ENCODE results near the gene PRXL2B.
A peak's percentile ranks its signal among the peaks of the same experiment; 100 is the strongest.
"Not testable (repeated sequence)": the region's sequence is repeated elsewhere in the genome, so short reads cannot be mapped to it uniquely, and the experiment has no call there.

PRXL2B gene

DNA sequence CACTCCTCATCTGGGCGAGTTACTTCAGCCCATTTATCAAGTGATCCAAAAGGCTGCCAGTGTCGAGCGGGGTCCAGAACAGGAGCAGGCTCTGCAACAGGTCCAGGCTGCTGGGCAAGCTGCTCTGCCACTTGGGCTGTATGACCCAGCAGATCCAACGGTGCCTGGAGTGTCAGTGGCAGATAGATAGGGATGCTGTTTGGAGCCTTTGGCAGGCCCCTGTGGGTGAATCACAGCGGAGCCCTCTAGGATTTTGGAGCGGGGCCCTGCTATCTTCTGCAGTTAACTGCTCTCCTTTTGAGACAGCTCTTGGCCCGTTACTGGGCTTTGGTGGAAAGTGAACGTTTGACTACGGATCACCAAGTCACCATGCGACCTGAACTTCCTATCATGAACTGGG is 38.7 kb downstream of the PRXL2B start:
- no peak for DNase-seq

DNA sequence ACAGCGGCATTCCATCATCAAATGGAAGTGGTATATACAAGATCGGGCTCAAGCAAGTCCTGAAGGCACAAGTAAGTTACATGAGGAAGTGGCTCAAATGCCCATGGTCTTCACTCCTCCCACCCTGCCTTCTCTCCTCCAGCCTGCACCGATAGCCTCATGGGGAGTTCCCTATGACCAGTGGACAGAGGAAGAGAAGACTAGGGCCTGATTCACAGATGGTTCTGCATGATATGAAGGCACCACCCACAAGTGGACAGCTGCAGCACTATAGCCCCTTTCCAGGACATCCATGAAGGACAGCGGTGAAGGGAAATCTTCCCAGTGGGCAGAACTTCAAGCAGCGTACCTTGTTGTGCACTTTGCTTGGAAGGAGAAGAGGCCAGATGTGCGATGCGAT is 39.2 kb downstream of the PRXL2B start:
- not testable (repeated sequence) for DNase-seq

DNA sequence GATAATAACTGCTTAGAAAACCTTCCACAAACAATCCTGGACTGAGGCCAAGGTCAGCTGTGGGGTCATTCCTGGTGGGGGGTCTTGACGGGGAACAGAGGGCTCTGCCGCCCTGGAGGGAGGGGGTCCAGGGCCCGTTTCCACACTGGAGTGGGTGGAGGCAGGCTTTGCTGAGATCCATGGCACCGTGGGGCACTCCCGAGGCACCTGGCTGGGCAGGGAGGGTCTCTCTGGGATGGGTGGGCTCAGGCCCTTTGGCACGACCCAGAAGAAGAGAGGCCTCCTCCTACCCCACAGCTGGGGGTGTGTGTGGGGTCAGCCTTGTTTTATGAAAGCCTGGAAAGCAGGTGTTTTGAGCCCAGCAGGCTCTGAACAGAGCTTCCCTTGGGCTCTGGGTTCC is 41.2 kb downstream of the PRXL2B start:
- no peak for DNase-seq

DNA sequence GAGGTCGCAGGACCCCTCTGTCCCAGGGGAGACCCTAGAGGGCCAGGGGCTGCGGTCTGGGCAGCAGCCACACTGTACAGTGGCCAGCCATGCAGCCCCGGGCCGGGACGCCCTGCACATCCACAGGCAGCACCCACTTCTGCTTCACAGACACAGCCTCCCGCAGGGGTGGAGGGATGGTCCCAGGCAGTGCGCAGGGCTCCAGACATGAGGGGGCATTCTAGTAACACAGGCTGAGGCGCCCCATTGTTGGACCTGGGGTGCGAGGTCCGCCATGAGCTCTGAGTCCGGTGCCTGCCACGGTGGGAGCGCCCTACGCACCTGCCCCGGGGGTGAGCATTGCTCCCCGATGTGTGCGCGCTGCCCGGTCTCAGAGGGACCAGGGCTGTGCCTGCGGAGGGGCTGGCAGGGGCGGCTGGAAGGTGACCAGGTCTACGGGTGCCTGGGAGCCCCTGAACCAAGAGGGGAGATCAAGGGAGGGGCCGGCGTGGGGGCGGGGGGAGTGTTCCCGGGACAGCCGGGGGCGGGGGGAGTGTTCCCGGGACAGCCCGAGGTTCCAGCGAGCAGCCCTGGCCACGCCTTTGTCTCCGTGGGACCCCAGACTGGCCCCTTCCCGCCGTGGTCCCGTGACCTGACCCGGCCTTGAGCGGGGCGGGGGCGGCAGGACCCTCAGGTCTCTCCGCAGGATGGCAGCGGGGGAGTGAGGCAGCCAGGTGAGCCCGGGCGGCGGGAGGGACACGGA is 41.8 kb downstream of the PRXL2B start:
- DNase-seq, result no peak

DNA sequence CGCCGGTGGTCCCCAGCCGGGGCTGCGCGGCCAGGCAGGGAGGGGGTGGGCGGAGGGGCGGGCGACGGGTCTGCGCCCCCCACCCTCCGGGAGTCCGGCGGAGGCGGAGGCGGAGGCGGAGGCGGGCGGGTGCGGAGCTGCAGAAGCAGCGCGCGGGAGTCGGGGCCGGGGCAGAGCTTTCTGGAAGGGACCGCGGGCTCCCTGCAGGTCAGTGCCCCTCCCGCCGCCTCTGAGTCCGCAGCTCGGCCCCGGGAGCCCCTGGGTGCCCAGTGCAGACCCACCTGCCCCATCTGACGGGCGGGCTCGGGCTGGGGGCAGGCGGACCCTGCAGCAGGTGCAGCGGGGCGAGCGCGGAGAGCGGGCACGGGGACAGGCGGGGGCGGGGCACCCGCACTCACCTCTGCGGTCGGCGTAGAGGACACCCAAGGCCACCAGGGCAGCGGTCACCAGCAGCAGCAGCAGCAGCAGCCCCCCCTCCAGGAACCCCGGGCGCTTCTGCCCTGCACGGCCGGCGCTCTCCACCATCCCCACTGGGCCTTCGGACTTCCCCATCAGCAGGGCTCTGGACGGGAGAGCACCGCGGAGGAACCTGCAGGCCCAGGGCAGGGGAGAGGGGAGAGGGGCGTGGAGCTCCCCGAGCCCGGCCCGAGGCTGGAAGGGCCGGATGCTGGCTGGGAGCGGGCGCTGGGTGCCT is 42.5 kb downstream of the PRXL2B start:
- no peak for DNase-seq

DNA sequence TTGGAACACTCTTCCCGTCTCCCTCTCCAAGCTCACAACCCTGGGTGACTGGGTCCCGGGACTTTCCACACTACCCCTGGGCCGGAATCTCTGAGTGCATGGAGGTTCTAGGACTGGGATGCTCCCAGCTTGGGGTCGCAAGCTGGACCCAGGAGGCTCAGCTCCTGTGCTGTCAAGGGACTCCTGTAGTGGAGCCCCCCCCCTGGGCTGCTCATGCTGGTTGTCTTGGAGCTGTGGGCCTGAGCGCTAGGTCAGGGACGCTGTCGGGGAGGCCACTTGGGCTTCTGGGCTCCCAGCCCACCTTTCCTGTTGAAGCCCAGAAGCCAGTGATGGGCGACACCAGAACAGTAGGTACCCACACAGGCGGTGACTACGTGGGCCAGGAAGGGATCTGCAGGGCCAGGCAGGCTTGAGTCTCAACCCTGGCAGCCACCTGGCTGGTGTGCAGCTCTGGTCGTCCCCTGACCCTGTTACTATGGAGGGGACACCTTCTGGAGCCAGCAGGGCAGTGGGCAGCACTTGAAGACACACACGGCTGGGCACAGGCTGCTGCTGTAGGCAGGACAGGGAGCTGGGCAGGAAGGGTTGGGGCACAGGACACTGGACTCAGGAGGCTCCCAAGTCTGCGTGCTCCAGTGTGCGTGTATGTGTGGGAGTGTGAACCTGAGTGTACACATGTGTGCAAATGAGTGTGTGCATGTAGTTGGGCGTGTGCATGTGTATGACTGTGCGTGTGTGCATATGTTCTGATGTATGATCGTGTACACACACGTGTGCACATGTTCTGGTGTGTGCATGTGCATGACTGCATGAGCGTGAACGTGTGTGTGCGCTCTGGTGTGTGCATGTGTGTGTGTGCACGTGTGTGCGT is 43.3 kb downstream of the PRXL2B start:
- DNase-seq, result no peak

DNA sequence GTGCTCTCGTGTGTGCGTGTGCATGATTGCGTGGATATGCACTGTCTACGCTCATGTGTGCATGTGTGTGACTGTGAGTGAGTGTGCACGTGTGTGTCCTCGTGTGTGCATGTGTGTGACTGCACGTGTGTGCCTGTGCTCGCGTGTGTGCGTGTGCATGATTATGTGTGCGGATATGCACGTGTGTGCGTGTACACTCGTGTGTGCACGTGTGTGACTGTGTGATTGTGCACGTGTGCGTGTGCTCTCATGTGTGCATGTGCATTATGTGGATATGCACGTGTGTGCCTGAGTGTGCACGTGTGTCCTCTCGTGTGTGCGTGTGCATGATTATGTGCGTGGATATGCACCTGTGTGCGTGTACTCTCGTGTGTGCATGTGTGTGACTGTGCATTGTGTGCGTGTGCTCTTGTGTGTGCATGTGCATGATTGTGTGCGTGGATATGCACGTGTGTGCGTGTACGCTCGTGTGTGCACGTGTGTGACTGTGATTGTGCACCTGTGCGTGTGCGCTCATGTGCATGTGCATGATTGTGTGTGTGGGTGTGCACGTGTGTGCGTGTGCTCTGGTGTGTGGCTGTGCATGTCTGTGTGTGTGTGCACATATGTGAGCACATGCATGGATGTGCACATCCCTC is 44.0 kb downstream of the PRXL2B start:
- no peak for DNase-seq

DNA sequence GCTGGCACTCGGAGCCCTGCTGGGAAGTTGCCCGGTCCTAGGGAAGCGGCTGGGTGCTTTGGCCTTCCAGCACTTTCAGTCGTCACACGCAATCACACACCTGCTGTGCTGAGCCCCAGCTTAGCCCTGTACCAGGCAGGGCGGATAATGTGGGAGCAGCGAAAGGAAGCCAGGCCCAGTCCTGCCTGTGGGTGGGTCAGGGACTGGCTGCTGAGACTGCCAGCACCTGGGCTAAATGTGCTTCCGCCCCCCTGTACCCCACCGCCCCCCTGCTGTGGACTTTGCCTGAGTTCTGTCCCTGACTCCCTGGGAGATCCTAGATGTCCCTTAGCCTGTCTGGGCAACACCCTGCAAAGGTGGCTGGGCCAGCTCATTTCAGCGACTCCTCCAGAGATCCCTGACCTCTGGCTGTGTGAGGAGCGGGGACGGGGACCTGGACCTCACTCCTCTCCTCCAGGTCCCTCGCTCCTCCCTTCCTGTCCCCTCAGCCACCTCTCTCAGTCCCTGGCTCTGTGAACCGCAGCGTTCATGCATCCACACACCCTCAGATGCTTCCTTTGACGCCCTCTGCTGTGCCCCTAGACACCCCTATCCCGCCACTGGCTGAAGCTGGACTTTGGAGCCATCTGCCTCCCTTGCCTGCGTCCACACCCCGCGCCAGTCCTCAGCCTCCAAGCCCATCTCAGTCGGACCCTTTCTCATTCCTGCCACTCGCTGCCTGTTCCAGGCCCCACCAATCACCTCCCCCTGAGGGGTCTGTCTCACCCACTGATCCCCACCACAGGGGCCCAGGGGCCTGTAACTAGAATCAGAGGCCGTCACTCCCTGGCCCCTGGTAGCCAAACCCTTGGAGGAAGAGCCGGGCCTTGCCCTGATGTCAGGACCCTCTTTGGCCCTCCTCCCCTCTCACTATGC is 44.8 kb downstream of the PRXL2B start:
- DNase-seq, result no peak

DNA sequence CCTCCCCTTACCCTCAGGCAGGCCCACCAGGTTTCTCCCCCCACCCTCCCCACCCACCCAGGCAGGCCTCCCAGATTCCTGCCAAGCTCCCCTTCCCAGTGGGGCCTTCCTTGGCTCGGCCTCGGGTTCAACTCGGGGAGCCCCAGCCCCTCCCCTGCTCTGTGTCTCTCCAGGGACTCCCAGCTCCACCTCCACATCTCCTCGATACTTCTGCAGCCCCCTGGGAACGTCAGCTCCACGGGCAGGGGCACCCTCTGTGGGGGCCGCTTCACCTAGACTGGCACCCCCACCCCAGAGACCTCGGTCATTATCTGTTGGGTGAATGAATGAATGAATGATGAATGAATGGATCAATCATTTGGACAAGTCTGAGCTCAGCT is 45.5 kb downstream of the PRXL2B start:
- DNase-seq, result no peak

DNA sequence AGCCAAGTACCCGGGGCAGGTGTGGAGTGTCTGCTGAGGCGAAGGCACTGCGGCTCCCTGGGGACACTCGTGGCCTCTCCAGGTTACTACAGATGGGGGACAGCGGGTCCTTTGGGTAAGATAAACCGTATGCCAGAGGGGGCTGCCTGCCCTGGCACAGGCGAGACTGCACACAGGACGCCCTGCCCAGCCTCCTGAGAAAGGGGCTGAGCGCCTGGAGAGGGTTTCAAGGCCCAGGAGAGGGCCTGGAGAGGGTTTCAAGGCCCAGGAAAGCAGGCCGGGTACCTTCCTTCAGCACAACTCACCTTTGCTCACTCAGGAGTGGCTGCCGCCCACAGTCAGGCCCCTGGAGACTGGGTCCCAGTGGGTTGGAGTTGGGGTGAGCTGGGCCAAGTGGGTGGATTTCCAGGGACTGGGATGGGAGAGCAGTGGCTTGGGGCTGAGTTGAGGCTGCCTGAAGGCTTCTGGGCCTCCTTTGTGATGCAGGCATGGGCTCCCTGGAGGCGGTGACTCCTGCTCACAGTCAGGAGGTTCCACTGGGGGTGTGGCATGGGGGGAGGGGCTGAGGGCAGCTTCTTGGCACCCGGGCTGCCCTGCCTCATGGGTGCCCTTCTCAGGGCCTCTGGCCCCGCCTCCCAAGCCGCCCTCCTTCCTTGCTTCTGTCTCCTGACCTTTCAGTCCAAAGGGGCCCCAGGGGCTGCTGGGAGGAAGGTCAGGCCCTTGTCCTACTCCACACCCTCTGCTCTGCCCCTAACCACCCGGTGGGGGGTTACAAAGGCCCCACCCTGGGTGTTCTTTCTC is 46.2 kb downstream of the PRXL2B start, which contains the start of gene MMEL1:
MMEL1 (minus strand) TSS at position 456 of the 801 bp plus-strand sequence. CDS start 3,532 bp downstream, outside the sequence.
- DNase-seq, result peak; percentile 50

DNA sequence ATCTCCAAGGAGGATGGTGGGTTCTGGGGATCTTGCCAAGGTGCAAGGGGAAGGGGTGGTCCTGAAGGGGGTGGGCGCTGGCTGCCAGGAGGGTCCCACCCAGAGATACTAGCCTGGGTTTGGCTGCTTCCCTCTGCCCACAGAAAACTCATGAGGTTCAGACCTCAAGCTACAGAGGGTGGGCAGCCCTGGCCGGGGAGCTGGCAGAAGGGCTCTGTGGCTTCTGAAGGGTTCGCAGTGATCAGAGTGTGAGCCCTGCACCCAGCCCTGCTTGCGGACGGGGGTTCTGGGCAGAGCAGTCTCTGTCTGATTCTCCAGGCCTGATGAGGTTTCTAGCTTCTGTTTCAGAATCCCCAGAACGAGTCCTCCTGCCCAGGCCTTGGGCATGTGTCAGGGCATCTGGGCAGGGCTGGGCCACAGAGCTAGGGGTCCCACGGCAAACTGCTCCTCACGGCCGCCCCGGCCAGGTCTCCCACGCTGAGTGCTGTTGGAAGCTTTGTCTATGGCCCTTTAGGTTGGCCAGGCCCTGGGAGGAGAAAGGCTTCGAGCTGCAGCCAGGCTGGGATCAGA is 46.9 kb downstream of the PRXL2B start:
- DNase-seq, result no peak

DNA sequence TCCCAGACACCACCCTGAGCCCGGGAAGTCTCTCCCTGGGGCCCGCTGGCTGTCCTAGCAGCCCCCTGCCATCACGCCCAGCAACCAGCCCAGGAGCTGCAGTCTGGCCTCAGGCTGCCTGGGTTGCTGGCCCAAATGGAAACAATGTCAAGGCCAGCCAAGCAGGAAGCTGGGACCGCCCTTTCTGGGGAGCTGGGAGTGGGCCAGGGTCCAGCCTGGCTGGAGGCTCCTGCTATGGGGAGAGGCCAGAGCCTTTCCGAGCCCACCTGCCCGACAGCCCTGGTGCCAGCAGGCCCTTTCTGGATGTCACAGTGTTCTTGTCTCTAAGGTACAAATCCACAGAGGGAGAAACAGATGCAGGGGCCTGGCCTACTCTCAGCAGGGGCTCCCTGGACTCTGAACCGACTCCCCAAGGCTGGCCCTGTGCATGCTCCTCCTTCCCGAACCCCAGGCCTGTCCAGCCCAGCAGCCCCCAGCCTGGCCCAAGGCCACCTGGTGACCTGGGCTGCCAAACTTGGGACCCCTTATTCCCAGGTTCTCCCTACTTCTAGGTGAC is 47.4 kb downstream of the PRXL2B start:
- no peak for DNase-seq

DNA sequence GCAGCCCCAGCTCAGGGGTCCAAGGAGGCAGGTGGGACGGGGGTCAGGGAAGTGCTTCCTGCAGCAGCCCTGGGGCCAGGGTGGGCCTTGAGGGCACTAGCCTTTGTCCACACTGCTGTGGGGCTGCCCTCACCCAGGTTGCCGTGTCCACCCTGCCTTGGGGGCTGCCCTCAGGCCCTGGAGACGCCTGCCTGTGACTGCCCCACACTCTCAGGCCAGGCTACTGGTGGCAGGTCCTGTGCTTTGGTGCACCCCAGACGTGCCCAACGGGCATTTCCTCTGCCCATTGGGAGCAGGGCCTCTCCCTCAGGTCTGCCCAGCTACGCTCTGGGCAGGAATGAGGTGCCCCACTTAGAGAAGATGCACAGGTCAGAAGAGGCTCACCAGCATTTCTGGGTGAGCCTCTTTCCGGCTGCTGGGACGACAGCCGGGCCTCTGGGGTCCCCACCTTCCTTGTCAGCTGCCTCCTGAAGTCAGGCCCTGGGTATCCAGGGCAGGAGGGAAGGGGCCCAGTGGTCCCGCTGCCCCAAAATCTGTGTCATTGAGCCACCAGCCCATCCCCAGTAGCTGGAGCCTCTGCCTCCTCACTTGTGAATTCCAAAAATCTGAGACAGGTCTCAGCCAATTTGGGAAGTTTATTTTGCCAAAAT is 48.9 kb downstream of the PRXL2B start:
- no peak for DNase-seq

DNA sequence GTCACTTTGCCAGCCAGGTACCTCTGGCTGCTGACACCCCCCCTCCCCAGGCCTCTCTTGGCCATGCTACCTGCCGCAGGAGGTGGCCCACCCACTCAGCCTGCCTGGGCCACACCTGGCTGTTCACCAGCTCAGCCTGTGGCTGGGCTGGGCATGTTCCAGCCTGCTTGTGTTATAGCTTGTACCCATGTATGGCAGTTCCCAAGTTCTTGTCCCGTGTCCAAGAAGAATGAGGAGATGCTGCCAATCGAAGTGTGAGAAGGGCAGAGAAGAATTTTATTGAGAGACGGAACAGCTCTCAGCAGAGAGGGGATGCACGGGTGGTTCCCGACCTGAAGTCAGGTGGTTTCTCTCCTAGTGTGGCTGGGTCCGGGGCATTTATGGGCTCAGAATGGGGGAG is 50.2 kb downstream of the PRXL2B start:
- no peak for DNase-seq

DNA sequence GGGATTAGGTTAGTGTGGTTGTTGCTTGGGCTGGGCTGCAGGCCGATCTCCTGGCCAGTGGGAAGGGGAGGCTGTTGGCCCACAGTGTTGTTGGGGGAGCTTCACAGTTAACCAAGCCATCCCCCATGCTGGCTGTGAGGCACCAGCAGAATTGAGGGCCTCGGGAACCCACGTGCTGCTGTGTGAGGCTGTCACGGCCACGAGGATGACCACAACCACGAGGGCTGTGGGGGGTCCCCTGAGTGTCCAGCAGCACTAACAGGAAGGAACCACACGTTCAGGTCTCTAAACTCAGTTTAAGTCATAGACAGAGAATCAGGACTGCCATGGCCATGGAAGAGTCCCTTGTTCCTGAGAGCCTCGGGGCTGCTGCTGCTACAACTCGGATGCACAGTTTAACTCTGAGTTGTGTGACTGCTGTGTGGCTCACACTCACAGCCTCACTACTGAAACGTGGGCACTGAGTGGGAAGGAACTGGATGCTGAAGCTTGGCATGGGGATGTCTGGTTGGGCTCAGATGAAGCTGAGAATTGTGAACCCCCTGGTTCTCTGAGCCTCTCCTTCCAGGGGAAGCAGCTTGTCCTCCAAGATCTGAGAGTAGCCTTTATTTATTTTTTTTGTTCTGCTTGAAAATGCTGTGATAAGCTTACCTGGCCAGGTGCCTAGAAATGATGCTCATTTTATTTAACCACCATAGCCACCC is 51.0 kb downstream of the PRXL2B start:
- DNase-seq, result no peak

DNA sequence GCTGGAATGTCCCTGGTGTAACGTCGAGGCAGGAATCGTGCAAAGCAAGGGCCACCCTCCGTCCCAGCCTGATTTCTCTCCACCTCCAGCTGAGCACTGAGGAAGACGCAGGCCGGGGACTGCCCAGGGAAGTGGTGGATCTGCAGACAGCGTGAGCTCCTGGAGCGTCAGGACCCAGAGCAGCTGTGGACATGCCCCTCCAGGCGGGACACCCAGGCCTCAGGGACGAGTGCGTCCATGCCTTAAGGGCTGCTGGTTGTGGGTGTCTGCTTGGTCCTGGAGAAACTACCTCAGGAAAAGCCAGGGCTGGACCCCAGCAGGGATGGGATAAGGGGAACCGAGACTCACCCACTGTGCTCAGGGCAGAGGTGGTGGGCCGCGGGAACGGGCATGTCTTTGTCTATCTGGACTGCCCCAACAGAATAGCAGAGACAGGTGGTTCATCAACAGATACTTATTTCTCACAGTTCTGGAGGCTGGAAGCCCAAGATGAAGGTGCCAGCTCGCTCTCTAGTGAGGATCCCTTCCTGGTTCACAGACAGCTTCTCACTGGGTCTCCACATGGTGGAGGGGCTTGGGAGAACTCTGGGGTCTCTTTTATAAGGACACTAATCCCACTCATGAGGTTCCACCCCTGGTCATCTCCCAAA is 52.0 kb downstream of the PRXL2B start:
- no peak for DNase-seq

DNA sequence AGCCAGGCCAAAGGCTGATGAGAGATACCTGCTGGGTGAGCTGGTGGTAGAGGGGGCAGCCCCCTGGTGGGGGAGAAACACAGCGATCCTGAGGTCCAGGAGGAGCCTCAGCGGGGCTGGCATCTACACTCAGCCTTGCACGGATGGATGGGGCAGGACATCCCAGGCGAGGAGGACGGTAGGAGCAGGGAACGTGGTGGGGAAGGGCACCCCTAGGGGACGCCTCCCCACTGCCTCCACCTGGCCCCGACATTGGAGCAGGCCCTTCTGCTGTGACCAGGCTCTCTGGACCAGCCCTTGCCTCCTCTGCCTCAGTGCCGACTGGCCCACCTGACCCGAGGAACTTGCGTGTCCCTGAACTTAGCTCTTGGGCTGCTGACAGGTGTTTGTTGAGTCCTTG is 52.6 kb downstream of the PRXL2B start:
- DNase-seq, result no peak
